H1 (cell line): ENCODE measurements around the gene TSPAN3. TPM values are rescaled to one million over a fixed set of nuclear protein-coding genes. Genes with fewer than 3 reads are reported as not detected.

Experiments used
- CTCF ChIA-PET: fragments of 300-600 bp; sonication (Branson Sonifier 250); formaldehyde crosslinking; loops from one replicate; lab custom pipeline; 2021; ENCODE audit not compliant: partially characterized antibody; lab: Charles Lee
- POLR2A ChIA-PET: fragments of 300-600 bp; sonication (Branson Sonifier 250); formaldehyde crosslinking; loops from one replicate; lab custom pipeline; 2021; ENCODE audit warnings: inconsistent platforms; ENCODE audit not compliant: partially characterized antibody; lab: Charles Lee
- DNase-seq, 2 experiments: peaks; one replicate each; pipeline versions ENCODE4 v3.0.0 to v3.0.0-alpha.2; 2010 to 2022; ENCODE audit warnings: low spot score in 2 of 2, low read depth in 1 of 2, mixed read lengths in 1 of 2
- FAIRE-seq: peaks from 2 replicates; lab custom pipeline; 2011; peaks lifted over from hg19 to GRCh38; lab: Jason Lieb, UNC
- H2AFZ ChIP-seq: 2 replicates; pipeline ENCODE4 v1.8.1; 2012; ENCODE audit warnings: low read length, inconsistent platforms
- H2AK5ac ChIP-seq: 2 replicates; pipeline ENCODE4 v1.6.1; 2013; ENCODE audit warnings: low read depth, low read length
- H2BK120ac ChIP-seq: replicated peaks from 2 replicates; pipeline ENCODE3; 2013; ENCODE audit warnings: low read depth, low read length, inconsistent platforms
- H2BK12ac ChIP-seq: 2 replicates; pipeline ENCODE4 v1.6.1; 2013; ENCODE audit warnings: low read depth, low read length
- H2BK15ac ChIP-seq: 2 replicates; pipeline ENCODE4 v1.6.1; 2013; ENCODE audit warnings: low read length
- H2BK20ac ChIP-seq: 2 replicates; pipeline ENCODE4 v1.6.1; 2013; ENCODE audit warnings: low read length
- H2BK5ac ChIP-seq: 2 replicates; pipeline ENCODE4 v1.6.1; 2013; ENCODE audit warnings: low read depth, low read length
- H3K14ac ChIP-seq: 2 replicates; pipeline ENCODE4 v1.6.1; 2013; ENCODE audit warnings: inconsistent platforms; ENCODE audit not compliant: insufficient read length
- H3K18ac ChIP-seq: 2 replicates; pipeline ENCODE4 v1.6.1; 2013; ENCODE audit warnings: low read length; ENCODE audit errors: extremely low read depth
- H3K23ac ChIP-seq: 2 replicates; pipeline ENCODE4 v1.6.1; 2013; ENCODE audit warnings: inconsistent platforms; ENCODE audit not compliant: insufficient read length
- H3K23me2 ChIP-seq: 2 replicates; pipeline ENCODE4 v1.6.1; 2013; ENCODE audit warnings: low read depth, low read length
- H3K27ac ChIP-seq: 2 replicates; pipeline ENCODE4 v1.6.1; 2011; ENCODE audit warnings: low read depth, low read length, inconsistent platforms
- H3K27me3 ChIP-seq, 4 experiments: replicated peaks in 1 of 4; 1 replicate in 1 of 4; 2 replicates in 3 of 4; pipeline versions ENCODE4 v1.6.1 to v1.8.1; 2011 to 2013; ENCODE audit warnings: low read length in 3 of 4, mild to moderate bottlenecking in 3 of 4, inconsistent platforms in 2 of 4, mixed read lengths in 2 of 4, moderate library complexity in 1 of 4; ENCODE audit not compliant: control insufficient read depth in 3 of 4, insufficient read depth in 3 of 4; ENCODE audit errors: extremely low read depth in 1 of 4
- H3K36me3 ChIP-seq, 4 experiments: 2 replicates each; pipeline versions ENCODE4 v1.6.1 to v1.8.1; 2011 to 2013; ENCODE audit warnings: mild to moderate bottlenecking in 4 of 4, low read length in 3 of 4, moderate library complexity in 2 of 4, control low read depth in 1 of 4, inconsistent platforms in 1 of 4; ENCODE audit not compliant: insufficient read depth in 4 of 4, control insufficient read depth in 2 of 4
- H3K4ac ChIP-seq: replicated peaks from 2 replicates; pipeline ENCODE3; 2013; ENCODE audit warnings: low read length, low read depth, mixed read lengths, inconsistent platforms; ENCODE audit not compliant: insufficient read length
- H3K4me1 ChIP-seq, 4 experiments: replicated peaks in 1 of 4; 1 replicate in 1 of 4; 2 replicates in 3 of 4; pipeline versions ENCODE4 v1.6.1 to v1.8.1; 2011 to 2013; ENCODE audit warnings: low read length in 3 of 4, inconsistent platforms in 2 of 4, mixed read lengths in 1 of 4; ENCODE audit not compliant: insufficient read depth in 4 of 4, control insufficient read depth in 3 of 4
- H3K4me2 ChIP-seq, 2 experiments: 2 replicates each; pipeline versions ENCODE4 v1.6.1 to v1.8.1; 2011 to 2013; ENCODE audit warnings: low read depth in 2 of 2, low read length in 2 of 2, control low read depth in 1 of 2, inconsistent platforms in 1 of 2, mild to moderate bottlenecking in 1 of 2; ENCODE audit not compliant: insufficient read depth in 1 of 2
- H3K4me3 ChIP-seq, 4 experiments: fragments of 200-600, 300-600 bp in 1 of 4; sonication (generic), shearing (Covaris generic), sonication (Bioruptor Twin) in 1 of 4; 2 replicates each; pipeline versions ENCODE4 v1.5.1 to v1.8.1; 2011 to 2016; ENCODE audit warnings: low read length in 4 of 4, low read depth in 3 of 4, control low read depth in 2 of 4, inconsistent platforms in 2 of 4, mild to moderate bottlenecking in 2 of 4, mixed read lengths in 1 of 4, moderate library complexity in 1 of 4; ENCODE audit not compliant: insufficient read depth in 2 of 4; ENCODE audit errors: extremely low read depth in 1 of 4
- H3K56ac ChIP-seq: replicated peaks from 2 replicates; pipeline ENCODE3; 2013; ENCODE audit warnings: low read depth, mild to moderate bottlenecking, mixed read lengths, low read length, inconsistent platforms; ENCODE audit not compliant: insufficient read length
- H3K79me1 ChIP-seq: 2 replicates; pipeline ENCODE4 v1.6.1; 2013; ENCODE audit warnings: low read depth, low read length, control low read depth
- H3K79me2 ChIP-seq, 2 experiments: 2 replicates each; pipeline versions ENCODE4 v1.6.1 to v1.8.1; 2012 to 2013; ENCODE audit warnings: low read length in 2 of 2, mild to moderate bottlenecking in 2 of 2, inconsistent platforms in 1 of 2; ENCODE audit not compliant: insufficient read depth in 2 of 2, control insufficient read depth in 1 of 2
- H3K9ac ChIP-seq, 4 experiments: replicated peaks in 1 of 4; 1 replicate in 1 of 4; 2 replicates in 3 of 4; pipeline versions ENCODE4 v1.6.1 to v1.8.1; 2011 to 2013; ENCODE audit warnings: low read depth in 3 of 4, low read length in 3 of 4, control low read depth in 2 of 4, mild to moderate bottlenecking in 2 of 4, moderate library complexity in 2 of 4, inconsistent platforms in 1 of 4; ENCODE audit errors: extremely low read depth in 1 of 4
- H3K9me3 ChIP-seq, 2 experiments: 2 replicates each; pipeline versions ENCODE4 v1.6.1 to v1.8.1; 2012 to 2013; ENCODE audit warnings: mild to moderate bottlenecking in 2 of 2, moderate library complexity in 2 of 2, control low read depth in 1 of 2, inconsistent platforms in 1 of 2, low read depth in 1 of 2, low read length in 1 of 2, mixed read lengths in 1 of 2; ENCODE audit not compliant: insufficient read depth in 2 of 2
- H4K20me1 ChIP-seq, 2 experiments: replicated peaks in 1 of 2; 2 replicates each; pipeline versions ENCODE3 to v1.8.1; 2011 to 2013; ENCODE audit warnings: inconsistent platforms in 2 of 2, low read length in 2 of 2, mild to moderate bottlenecking in 1 of 2; ENCODE audit not compliant: insufficient read depth in 2 of 2, control insufficient read depth in 1 of 2
- H4K5ac ChIP-seq: 2 replicates; pipeline ENCODE4 v1.6.1; 2013; ENCODE audit warnings: low read length, low read depth, mixed read lengths, inconsistent platforms; ENCODE audit not compliant: insufficient read length
- H4K8ac ChIP-seq: 2 replicates; pipeline ENCODE4 v1.8.0; 2013; ENCODE audit warnings: mild to moderate bottlenecking, moderate library complexity, low read length, inconsistent platforms; ENCODE audit not compliant: insufficient read depth; ENCODE audit errors: extremely low read depth
- H4K91ac ChIP-seq: replicated peaks from 2 replicates; pipeline ENCODE3; 2013; ENCODE audit warnings: low read length, mixed read lengths, inconsistent platforms; ENCODE audit not compliant: insufficient read length
- CBX5 ChIP-seq: fragments of 300-800, 300-1000 bp; sonication (generic); IDR thresholded peaks from 2 replicates; pipeline ENCODE4 v1.7.1; 2016; ENCODE audit warnings: antibody characterized with exemption, low read length, low read depth
- CBX8 ChIP-seq: fragments of 300-800, 300-1000 bp; sonication (generic); IDR thresholded peaks from 2 replicates; pipeline ENCODE4 v1.7.1; 2016; ENCODE audit warnings: low read depth, low read length, borderline replicate concordance
- EP300 ChIP-seq, 2 experiments: IDR thresholded peaks; 1 replicate in 1 of 2; 2 replicates in 1 of 2; pipeline ENCODE4 v1.6.1; 2011 to 2012; ENCODE audit warnings: low read depth in 2 of 2, low read length in 2 of 2, mild to moderate bottlenecking in 2 of 2, borderline replicate concordance in 1 of 2, inconsistent platforms in 1 of 2, moderate library complexity in 1 of 2
- FOSL1 ChIP-seq: IDR thresholded peaks from 2 replicates; pipeline ENCODE4 v1.6.1; 2011; ENCODE audit warnings: mild to moderate bottlenecking, low read depth, low read length, moderate library complexity; ENCODE audit not compliant: insufficient read depth
- JUND ChIP-seq: IDR thresholded peaks from 2 replicates; pipeline ENCODE4 v1.6.1; 2011; ENCODE audit warnings: mild to moderate bottlenecking, improper control_type of control experiment, low read length
- MAFK ChIP-seq: IDR thresholded peaks from 2 replicates; pipeline ENCODE4 v1.6.1; 2012; ENCODE audit warnings: low read depth, mild to moderate bottlenecking, improper control_type of control experiment, low read length
- NANOG ChIP-seq: IDR thresholded peaks from 2 replicates; pipeline ENCODE4 v1.6.1; 2011; ENCODE audit warnings: low read length, low read depth, mild to moderate bottlenecking, inconsistent platforms; ENCODE audit not compliant: insufficient read depth, poor library complexity, severe bottlenecking
- TEAD4 ChIP-seq: IDR thresholded peaks from 2 replicates; pipeline ENCODE4 v1.6.1; 2012; ENCODE audit warnings: low read depth, low read length, inconsistent platforms, mixed read lengths
- polyA plus RNA-seq, 7 experiments: library from polyadenylated mRNA; depleted of rRNA in 3 of 7; stranded (reverse) in 5 of 7; unstranded in 2 of 7; fragments of >200 nt in 5 of 7; fragments of 200-250 nt in 2 of 7; gene quantifications; 1 replicate in 5 of 7; 2 replicates in 1 of 7; 4 replicates in 1 of 7; pipeline versions ENCODE4 v1.2.1 to v1.2.3, GENCODE V29; 2011 to 2013; ENCODE audit warnings: missing spikeins in 2 of 7, mixed read lengths in 2 of 7
- total RNA-seq: library from RNA; stranded (reverse); fragmentation: NEBNext Ultra II Directional; extraction: Animal tissue kit (Norgen Biotek cat#: 25700); gene quantifications from 2 replicates; pipeline ENCODE4 v1.2.1, GENCODE V29; 2021

Gene TSPAN3
- total and polyA plus RNA-seq, 2 of the 8 experiments (the other 6 are each of a cell fraction or from before 2014, with no cell fraction given) = 107 to 238 TPM

- Histone ChIP-seq H3K4me1 (peaks cover 0 to 8% (median 6%) of the 10 kb centered on the region in 4 experiments; a peak in 3 of 7 replicates), H4K20me1 (peaks cover 9 to 13% of the 10 kb centered on the region in 2 experiments)
Observed at GRCh38 chr15:77060546-77060945, 10.4 kb downstream of the TSPAN3 start.

More at GRCh38 chr15:77060546-77060945, 10.4 kb downstream of the TSPAN3 start:
- Histone ChIP-seq H3K4me2 (no peak overlapping the region), H2BK120ac (no peak overlapping the region), H3K4me3 (no peak overlapping the region), H4K8ac (no peak overlapping the region), H3K9me3 (no peaks in the 10 kb centered on the region), H3K23ac (no peak overlapping the region), H3K27ac (no peak overlapping the region), H3K18ac (no peak overlapping the region), H2BK12ac (no peak overlapping the region), H3K36me3 (no peaks in the 10 kb centered on the region), H2BK15ac (no peak overlapping the region), H3K27me3 (no peaks in the 10 kb centered on the region), H2AK5ac (no peak overlapping the region), H3K14ac (no peak overlapping the region), H2BK5ac (no peak overlapping the region), H3K23me2 (no peaks in the 10 kb centered on the region), H2AFZ (no peak overlapping the region), H4K5ac (no peak overlapping the region), H3K56ac (no peak overlapping the region), H2BK20ac (no peak overlapping the region), H3K79me1 (no peaks in the 10 kb centered on the region), H4K91ac (no peak overlapping the region), H3K79me2 (peaks cover 0 to 83% of the 10 kb centered on the region in 2 experiments; a peak in 2 of 4 replicates), H3K4ac (no peak overlapping the region), H3K9ac (no peak overlapping the region)
- FAIRE-seq (no peak), DNase-seq (no peak)
- TF ChIP-seq FOSL1 (no peak), CBX8 (no peak), NANOG (no peak), EP300 (IDR thresholded peaks at IDR 0.05; ENCODE audit: borderline replicate concordance in 1 of 2, low read depth in 2 of 2, low read length in 2 of 2) (no peak), CBX5 (no peak), TEAD4 (no peak), JUND (no peak), MAFK (no peak)
- CTCF ChIA-PET = interaction anchor here (0.6 to 1.9 kb wide), 6 partner anchors 9 to 1115 kb away, joined by 4 to 11 read pairs (median 4); no protein-coding TSS in a partner anchor
- POLR2A ChIA-PET = interaction anchor here (1.1 to 2.5 kb wide), 4 partner anchors 9 to 15 kb away, joined by 3 to 12 read pairs (median 8); partner anchors contain the start of gene TSPAN3
